HG02840 (cell line): ENCODE results near the gene TTC39A.
"Not testable (repeated sequence)": the region's sequence is repeated elsewhere in the genome, so short reads cannot be mapped to it uniquely, and the experiment has no call there.

Source experiments
- ATAC-seq: cut with Tn5 transposase; IDR thresholded peaks from one replicate; pipeline ENCODE4 v1.9.1; 2021; ENCODE audit warnings: mild to moderate bottlenecking, moderate library complexity, moderate number of reproducible peaks; ENCODE audit not compliant: unreplicated experiment, low FRiP score

The TTC39A gene

DNA sequence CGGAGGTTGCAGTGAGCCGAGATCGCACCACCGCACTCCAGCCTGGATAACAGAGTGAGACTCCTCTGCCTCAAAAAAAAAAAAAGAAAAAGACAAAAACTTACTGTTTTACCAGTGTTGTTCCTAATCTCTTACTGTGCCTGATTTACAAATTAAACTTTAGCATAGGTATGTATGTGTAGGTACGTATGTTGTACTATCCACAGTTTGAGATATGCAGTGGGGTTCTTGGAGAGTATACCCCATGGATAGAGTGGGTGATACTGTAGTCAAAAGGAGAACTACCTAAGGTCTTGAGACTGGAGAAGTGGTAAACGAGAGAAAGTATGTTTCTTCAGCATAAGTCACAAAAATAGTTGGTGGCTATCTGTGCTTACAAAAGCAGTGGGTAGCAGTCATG, 55.7 kb downstream of the TTC39A start:
- ATAC-seq = no peak

DNA sequence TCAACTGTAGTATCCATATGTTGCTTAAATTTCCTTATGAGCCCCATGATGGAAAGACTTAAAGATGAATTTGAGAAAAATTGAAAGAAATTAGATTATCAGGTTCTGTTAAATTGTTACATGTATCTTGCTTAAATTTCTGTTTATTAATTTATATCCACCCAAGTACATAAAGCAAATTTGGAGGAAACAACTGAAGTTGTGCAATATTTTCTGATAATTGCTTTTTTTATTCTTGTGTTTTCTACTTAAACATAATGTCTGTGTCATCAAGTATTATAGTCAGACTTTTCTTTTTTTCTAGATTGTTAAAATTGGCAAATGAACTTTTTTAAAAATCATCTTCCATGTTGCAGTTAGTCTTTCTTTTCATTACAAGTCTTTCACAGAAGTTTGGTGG, 57.4 kb downstream of the TTC39A start:
- no peak for ATAC-seq

DNA sequence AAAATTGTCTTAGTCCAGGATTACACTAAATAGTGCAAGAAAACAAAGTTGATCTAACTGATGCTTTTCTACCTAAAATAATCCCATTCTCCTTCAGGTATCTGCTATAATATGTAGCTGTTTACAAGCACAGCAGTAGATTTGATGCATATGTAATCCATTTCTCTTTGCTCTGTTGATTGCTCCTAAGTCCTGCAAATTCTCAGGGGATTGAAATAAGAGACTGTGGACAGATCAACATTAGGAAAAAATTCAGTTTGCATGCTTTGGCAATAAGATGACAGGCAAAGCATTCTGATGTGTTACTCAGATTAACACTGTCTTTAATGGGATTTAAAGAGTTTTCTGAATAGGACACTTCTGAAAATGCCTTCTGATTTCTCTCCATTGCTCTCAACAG, 59.6 kb downstream of the TTC39A start:
- ATAC-seq = no peak

DNA sequence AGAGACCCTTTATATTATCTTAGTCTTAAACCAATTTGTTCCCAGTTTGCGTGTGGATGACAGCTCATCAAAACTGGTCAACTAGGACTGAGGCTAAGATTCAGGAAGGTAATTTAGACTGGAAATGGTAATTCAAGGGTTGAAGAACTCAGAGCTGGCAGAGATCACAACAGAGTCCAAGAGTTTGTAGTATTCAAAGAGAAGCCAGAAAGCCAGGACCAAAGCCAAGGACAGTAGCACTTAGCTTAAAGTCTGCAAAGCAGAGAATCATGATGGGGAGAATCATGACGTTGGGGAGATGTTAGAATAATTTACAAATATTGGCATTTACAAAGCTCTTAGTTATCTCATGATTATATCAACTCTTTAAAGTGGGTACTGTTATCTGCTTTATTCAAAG, 61.7 kb downstream of the TTC39A start:
- ATAC-seq = no peak

DNA sequence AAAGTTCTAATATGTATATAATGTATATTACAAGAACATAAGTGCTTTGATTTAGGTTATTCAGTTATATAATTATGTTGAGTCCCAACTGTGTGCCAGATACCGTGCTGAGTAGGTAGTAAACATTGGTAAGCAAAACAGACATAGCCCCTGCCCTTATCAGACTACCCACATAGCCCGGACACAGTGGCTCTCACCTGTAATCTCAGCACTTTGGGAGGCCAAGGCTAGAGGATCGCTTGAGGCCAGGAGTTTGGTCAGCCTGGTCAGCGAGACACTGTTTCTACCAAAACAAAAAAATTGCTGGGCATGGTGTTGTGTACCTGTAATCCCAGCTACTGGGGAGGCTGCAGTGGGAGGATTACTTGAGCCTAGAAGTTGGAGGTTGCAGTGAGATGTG, 63.6 kb downstream of the TTC39A start:
- ATAC-seq = no peak

DNA sequence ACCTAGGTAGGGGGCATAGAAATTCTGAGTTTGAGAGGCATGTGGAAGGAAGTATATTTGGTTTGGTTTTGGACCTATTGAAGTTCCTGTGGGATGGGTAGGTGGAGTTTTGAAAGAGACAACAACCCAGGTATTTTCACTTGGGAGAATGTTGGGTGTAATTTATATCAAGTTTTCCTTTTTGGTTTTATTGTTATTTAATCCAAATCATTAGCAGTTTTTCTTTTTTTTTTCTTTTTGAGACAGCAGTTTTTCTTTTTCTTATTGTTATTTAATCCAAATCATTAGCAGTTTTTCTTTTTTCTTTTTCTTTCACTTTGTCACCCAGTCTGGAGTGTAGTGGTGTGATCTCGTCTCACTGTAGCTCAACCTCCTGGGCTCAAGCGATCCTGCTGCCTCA, 64.2 kb downstream of the TTC39A start:
- no peak for ATAC-seq

DNA sequence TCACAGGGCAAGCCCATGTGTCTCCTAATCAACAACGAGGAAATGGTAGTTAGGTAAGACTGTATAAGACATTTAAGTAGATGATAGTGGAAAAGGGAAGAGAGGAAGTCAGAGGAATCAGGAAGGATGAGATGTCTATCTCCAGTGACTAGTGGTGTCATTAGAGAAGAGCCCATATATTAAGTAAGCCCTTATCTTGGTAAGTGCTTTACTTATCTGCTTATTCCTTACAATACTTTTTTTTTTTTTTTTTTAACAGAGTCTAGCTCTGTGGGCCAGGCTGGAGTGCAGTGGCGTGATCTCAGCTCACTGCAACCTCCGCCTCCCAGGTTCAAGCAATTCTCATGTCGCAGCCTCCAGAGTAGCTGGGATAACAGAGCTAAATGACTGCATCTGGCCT, 64.7 kb downstream of the TTC39A start:
- no peak for ATAC-seq

DNA sequence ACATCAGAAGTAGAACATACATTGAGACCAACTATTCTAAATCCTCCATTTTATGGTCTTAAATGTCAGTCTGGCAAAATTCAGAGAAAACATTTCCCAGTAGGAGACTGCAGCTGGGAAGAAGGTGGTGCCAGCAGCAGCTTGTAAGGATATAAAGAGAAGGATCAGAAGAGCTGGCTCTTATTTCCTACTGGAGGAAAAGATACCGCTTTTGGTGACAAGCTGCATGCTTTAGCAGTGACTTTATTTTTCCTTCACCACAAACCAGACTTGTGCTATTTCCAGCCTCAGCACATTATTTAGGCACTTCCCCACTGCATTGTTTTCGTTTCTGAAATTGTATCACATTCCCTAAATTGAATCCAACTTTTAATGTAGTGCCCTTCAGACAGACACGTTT, 65.9 kb downstream of the TTC39A start:
- ATAC-seq = no peak

DNA sequence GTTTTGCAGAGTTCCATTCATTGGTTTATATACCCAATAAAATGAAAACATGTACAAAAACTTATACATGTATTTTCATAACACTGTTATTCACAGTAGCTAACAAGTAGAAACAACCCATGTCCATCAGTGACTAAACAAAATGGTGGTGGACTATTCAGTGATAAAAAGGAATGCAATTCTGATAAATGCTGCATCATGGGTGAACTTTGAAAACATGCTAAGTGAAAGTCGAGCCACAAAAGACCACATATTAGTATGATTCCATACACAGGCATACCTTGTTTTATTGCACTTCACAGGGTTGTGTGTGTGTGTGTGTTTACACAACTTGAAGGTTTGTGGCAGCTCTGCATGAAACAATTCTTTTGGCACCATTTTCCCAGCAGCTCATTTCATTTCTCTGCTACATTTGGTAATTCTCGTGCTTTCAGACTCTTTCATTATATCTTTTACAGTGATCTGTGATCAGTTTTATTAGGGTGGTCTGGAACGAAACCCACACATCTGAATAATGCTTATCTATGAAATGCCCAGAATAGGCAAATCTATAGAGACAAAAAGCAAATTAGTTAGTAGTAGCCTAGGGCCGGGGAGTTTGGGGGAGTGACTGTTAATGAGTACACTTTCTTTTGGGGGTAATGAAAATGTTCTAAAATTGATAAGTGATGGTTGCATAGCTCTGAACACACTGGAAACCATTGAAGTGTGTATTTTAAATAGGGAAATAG, 67.0 kb downstream of the TTC39A start:
- no peak for ATAC-seq

DNA sequence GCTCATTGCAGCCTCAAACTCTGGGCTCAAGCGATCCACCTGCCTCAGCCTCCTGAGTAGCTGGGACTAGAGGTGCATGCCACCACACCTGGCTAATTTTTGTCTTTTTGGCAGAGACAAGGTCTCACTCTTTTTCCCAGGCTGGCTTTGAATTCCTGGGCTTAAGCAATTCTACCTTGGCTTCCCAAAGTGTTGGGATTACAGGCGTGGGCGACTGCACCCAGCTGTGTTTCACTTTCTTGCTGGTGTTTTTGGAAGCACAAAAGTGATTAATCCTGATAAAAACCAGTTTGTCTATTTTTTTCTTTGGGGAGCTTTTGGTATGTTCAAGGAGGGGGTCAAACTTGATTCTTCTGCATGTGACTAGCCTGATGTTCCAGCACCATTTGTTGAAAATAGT, 75.0 kb downstream of the TTC39A start:
- no peak for ATAC-seq

DNA sequence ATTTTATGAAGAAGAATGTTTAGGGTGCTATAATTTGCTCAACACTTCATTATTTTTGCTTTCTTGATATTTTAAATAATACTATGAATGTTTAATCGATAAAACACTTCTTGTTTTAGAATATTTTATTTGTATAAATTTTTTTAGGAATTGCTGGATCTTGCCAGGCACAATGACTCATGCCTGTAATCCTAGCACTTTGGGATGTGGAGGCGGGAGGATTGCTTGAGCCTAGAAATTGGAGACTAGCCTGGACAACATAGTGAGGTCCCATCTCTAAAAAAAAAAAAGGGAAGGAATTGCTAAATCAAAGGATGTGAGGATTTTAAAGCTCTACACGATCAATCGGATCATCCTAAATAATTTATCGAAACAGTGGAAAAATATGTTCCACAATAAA, 76.7 kb downstream of the TTC39A start:
- ATAC-seq = no peak

DNA sequence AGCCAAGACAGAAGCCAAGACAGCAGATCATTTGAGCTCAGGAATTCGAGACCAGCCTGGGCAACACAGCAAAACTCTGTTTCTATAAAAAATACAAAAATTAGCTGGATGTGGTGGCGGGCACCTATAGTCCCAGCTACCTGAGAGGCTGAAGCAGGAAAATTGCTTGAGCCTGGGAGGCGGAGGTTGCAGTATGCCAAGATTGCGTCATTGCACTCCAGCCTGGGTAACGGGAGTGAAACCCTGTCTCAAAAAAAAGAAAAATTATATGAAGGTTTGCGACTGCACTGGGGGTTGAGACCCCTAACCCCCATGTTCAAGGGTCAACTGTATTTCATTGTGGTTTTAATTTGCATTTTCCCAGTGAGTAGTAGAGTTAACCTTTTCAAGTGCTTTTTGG, 78.0 kb downstream of the TTC39A start:
- no peak for ATAC-seq

DNA sequence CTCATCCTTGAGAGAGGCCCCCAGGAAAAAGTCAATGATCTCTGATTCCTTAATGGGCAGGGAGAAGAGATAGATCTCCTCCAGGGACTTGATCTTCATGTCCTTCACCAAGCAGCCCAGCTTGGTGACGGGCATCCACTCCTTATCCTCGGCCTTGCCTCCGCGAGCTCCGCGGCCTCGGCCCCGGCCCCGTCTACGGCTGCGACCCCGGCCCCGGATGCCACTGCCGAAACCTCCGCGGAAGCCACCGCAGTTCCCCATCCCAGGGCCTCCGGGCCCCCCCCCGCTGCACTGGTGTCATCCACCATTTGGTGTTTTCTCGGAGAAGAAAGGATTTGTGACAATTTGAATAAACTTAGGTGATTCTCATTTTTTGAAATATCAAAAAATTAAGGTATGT, 79.2 kb downstream of the TTC39A start:
- ATAC-seq = not testable (repeated sequence)

DNA sequence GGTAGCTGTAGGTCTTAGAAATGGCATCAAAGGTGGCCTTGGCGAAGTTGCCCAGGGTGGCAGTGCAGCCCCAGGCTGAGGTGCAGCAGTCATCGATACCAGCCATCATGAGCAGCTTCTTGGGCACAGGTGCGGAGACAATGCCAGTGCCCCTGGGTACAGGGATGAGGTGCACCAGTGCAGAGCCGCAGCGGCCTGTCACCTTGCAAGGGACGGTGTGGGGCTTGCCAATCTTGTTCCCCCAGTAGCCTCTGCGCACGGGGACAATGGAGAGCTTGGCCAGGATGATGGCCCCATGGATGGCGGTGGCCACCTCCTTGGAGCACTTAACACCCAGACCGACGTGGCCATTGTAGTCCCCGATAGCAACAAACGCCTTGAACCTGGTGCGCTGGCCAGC, 79.6 kb downstream of the TTC39A start:
- ATAC-seq = not testable (repeated sequence)

DNA sequence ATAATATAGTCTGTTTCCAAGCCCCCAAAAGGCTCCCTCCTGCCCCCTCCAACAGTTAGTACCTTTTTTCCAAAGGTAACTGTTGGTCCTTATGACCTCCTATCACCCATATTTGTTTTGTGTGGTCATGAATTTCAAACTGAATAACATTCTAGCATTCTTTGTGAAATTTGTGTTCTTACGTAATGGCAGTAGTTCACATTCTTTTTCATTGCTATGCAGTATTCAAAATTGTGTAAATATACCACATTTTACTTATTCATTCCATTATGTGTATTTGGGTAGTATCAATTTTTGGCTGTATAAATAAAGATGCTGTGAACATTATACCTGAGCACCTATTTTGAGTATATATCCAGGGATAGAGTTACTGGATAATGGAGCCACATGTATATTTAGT, 80.9 kb downstream of the TTC39A start:
- ATAC-seq = no peak

DNA sequence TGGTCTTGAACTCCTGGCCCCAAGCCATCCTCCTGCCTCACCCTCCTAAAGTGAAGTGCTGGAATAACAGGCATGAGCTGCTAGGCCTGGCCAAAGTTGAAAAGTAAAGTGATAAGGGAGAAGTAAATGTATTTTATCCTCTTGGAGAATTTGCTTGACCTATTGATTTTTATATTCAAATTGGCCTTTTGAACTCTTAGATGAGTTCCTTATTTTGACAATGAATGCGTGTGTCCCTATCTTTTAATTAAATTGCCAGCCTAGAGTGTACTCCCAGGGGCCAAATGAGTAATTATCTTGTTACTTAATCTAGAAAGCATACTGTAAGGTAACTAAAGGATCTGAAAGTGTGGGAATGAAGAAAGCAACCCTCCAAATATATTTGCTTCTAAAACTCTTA, 82.9 kb downstream of the TTC39A start:
- no peak for ATAC-seq

DNA sequence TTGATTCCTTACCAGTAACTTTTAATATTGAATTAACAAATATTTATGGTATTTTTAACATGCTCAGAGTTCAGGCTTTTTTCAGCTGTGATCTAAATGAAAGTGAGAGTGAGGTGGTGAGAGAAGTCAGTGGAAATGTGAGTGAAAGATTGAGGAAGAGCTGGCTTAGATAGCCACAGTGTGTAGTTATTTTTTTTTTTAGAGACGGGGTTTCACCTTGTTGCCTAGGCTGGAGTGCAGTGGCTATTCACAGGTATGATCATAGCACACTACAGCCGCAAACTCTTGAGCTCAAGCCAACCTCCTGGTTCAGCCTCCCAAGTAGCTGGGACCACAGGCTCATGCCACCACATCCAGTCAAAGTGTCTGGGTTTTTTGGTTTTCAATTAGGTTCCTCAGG, 83.3 kb downstream of the TTC39A start:
- ATAC-seq = no peak

DNA sequence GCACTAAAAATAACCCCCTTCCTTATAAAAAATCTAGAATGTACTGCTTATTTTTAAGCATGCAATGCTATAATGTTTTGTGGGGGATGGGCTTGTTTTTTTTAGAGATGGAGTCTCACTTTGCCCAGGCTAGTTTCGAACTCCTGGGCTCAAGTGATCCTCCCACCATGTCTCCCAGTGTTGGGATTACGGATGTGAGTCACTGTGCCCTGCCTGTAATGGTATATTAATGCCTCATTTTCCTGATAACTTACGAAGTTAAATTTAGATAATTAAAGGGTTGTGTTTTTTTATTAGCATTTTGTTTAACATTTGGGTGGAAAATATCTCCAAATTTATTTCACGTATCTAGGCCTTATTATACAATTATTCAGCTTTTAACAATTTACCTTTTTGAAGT, 87.8 kb downstream of the TTC39A start:
- ATAC-seq = no peak

DNA sequence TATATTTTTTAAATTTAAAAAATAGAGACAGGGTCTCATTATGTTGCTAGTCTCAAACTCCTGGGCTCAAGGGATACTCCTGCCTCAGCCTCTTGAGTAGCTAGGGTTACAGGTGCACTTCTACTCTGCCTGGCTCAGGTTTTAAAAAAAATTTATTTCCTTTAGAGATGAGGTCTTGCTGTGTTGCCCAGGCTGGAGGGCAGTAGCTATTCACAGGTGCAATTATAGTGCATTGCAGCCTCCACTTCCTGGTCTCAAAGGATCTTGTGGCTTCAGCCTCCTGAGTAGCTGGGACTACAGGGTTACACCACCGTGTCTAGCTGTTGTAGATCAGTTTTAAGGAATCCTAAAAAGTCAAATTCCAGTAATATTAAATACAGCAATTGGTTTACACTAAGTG, 89.2 kb downstream of the TTC39A start:
- no peak for ATAC-seq

DNA sequence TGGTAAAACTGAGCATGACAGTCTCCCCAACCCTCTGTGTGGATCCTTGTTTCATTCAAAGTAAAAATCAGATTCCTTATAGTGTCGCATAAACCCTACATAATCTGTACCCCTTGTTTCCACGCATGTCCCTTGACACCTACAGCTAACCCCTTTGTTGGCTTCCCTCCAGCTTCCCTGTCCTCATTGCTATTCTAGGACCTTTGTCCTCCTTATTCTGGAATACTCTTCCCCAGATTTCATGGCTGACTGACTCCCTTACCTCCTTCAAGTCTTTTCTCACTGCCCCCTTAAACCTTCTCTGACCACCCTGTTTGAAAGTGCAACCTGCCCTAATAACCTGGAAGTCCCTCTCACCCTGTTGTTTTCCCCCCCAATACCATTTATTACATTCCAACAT, 90.3 kb downstream of the TTC39A start:
- ATAC-seq = no peak

DNA sequence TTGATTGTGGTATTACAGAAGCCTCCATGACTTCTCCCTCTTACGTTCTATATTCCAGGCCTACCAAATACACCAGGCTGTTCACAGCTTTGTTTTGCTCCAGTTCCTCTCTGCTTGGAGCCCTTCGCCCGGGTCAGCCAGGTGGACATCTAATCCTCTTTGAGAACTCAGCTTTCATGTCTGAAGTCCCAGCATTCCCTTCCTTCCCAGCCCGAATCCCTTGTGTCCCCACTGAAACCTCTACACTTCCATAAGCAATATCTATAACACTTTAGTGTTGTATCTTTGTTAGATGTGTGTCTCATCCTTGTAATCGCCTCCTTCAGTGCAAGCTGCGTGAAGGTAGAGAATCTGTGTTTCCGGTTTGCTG, 92.3 kb downstream of the TTC39A start:
- ATAC-seq = no peak

DNA sequence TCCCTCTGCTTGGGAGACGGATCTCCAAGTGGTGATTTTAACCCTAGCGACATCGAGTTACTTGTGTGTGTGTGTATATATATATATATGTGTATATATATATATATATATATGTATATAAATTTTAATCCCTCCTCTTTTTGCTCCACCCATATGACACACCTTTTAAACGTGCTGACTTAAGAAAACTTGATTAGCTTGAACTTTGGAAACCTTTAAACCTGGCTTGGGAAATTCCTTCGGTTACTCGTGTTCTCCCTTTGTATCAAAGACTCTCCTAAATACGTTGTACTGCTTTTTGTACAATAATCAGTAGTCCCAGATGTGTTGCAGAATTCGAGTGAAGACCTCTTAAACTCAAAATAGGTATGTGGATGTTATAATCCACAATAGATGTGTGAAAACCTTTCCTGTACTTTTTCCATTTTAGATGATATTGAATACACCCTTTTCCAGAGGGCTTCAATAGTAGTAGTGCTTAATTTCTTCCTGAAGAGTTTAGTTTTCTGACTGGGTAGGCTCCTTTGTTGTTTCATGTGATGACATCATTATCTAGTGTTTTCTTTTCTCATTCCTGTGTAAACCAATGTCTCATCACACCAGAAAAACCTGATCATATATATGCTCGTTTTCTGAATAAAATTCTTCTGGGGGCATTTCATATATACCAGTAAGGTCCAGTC, 92.9 kb downstream of the TTC39A start:
- no peak for ATAC-seq
